K562 (cell line): Measurements from ENCODE around the gene ACTL8. TPM values are rescaled to one million over a fixed set of nuclear protein-coding genes. Genes with fewer than 3 reads are reported as not detected.

Experiments
- ATAC-seq: fragments of 200-7000 bp; cut with Tn5 transposase; 3 replicates; pipeline ENCODE4 v1.9.1; 2020; ENCODE audit warnings: moderate library complexity
- BruUV-seq: library from RNA; stranded (reverse); fragments of 400-500 nt; replicated peaks from 2 replicates; lab custom pipeline; 2021; lab: Mats Ljungman, UMichigan
- CTCF ChIA-PET: fragments of 300-600 bp; formaldehyde crosslinking; extraction: SDS; loops from one replicate; lab custom pipeline; 2021; ENCODE audit warnings: low intra/inter-chr PET ratio; lab: Yijun Ruan, JAX
- POLR2A ChIA-PET: fragments of 300-600, 350-650 bp; sonication (Branson Sonifier 250); formaldehyde crosslinking; extraction: SDS; loops from one replicate; lab custom pipeline; 2021; ENCODE audit warnings: antibody characterized with exemption, inconsistent platforms; lab: Yijun Ruan, JAX
- DNase-seq, 4 experiments: peaks; one replicate each; pipeline versions ENCODE4 v3.0.0 to v3.0.0-alpha.2; 2011 to 2018; ENCODE audit warnings: low spot score in 3 of 4, mixed read lengths in 3 of 4; ENCODE audit errors: extremely low read depth in 1 of 4
- FAIRE-seq: peaks from 2 replicates; lab custom pipeline; 2011; peaks lifted over from hg19 to GRCh38; lab: Jason Lieb, UNC
- H2AFZ ChIP-seq: 2 replicates; pipeline ENCODE4 v1.6.0; 2011; ENCODE audit warnings: low read depth, low read length, control low read depth, inconsistent platforms
- H3K27ac ChIP-seq: fragments of 200-600 bp; 3 replicates; pipeline ENCODE4 v1.8.0; 2011; ENCODE audit warnings: low read depth, mild to moderate bottlenecking, control low read depth, inconsistent platforms, low read length, moderate library complexity, mixed read lengths; ENCODE audit errors: extremely low read depth
- H3K27me3 ChIP-seq, 2 experiments: fragments of 300-600 bp in 1 of 2; 2 replicates in 1 of 2; 3 replicates in 1 of 2; pipeline versions ENCODE4 v1.6.0 to v1.8.0; 2011; ENCODE audit warnings: inconsistent platforms in 2 of 2, low read length in 2 of 2, mild to moderate bottlenecking in 1 of 2, mixed read lengths in 1 of 2, moderate library complexity in 1 of 2; ENCODE audit not compliant: control insufficient read depth in 2 of 2, insufficient read depth in 2 of 2
- H3K36me3 ChIP-seq: fragments of 300-600 bp; 3 replicates; pipeline ENCODE4 v1.8.0; 2011; ENCODE audit warnings: mild to moderate bottlenecking, low read length, inconsistent platforms; ENCODE audit not compliant: control insufficient read depth, insufficient read depth
- H3K4me1 ChIP-seq, 2 experiments: fragments of 200-600 bp in 1 of 2; replicated peaks in 1 of 2; 2 replicates in 1 of 2; 3 replicates in 1 of 2; pipeline versions ENCODE4 v1.5.1 to v1.8.0; 2011; ENCODE audit warnings: inconsistent platforms in 2 of 2, low read length in 2 of 2, mild to moderate bottlenecking in 1 of 2, mixed read lengths in 1 of 2, moderate library complexity in 1 of 2; ENCODE audit not compliant: control insufficient read depth in 2 of 2, insufficient read depth in 2 of 2
- H3K4me2 ChIP-seq: 2 replicates; pipeline ENCODE4 v1.6.1; 2011; ENCODE audit warnings: low read length, control low read depth, inconsistent platforms, mixed read lengths; ENCODE audit not compliant: insufficient read depth
- H3K4me3 ChIP-seq: fragments of 200-600 bp; sonication (generic), shearing (Covaris generic); 2 replicates; pipeline ENCODE4 v1.5.1; 2016; ENCODE audit warnings: control low read depth, inconsistent platforms
- H3K79me2 ChIP-seq: fragments of 200-600 bp; 3 replicates; pipeline ENCODE4 v1.8.0; 2011; ENCODE audit warnings: low read length, inconsistent platforms; ENCODE audit not compliant: control insufficient read depth, insufficient read depth
- H3K9ac ChIP-seq, 2 experiments: 2 replicates each; pipeline versions ENCODE4 v1.6.0 to v1.6.1; 2011; ENCODE audit warnings: low read depth in 2 of 2, low read length in 2 of 2, control low read depth in 1 of 2, inconsistent platforms in 1 of 2, mild to moderate bottlenecking in 1 of 2, mixed read lengths in 1 of 2; ENCODE audit not compliant: insufficient read depth in 1 of 2
- H3K9me1 ChIP-seq: one replicate; pipeline ENCODE4 v1.6.0; 2011; ENCODE audit warnings: inconsistent platforms, mild to moderate bottlenecking, low read length, moderate library complexity; ENCODE audit not compliant: control insufficient read depth, insufficient read depth
- H3K9me3 ChIP-seq: replicated peaks from 2 replicates; pipeline ENCODE4 v1.5.1; 2011; ENCODE audit warnings: low read depth, low read length, inconsistent platforms; ENCODE audit not compliant: control insufficient read depth, insufficient read depth
- H4K20me1 ChIP-seq: replicated peaks from 2 replicates; pipeline ENCODE4 v1.6.1; 2011; ENCODE audit warnings: low read length, inconsistent platforms, mixed read lengths; ENCODE audit not compliant: control insufficient read depth, insufficient read depth
- BRF1 ChIP-seq: IDR thresholded peaks from 3 replicates; pipeline ENCODE4 v1.6.1; 2011; ENCODE audit warnings: borderline replicate concordance, mild to moderate bottlenecking; ENCODE audit not compliant: insufficient read length; ENCODE audit errors: extremely low read depth
- CCAR2 ChIP-seq: fragments of 200-400 bp; formaldehyde crosslinking; IDR thresholded peaks from 2 replicates; pipeline ENCODE4 v1.6.1; 2017; ENCODE audit warnings: mild to moderate bottlenecking, low read depth, low read length
- CHD4 ChIP-seq: fragments of 200-600 bp; sonication (generic); IDR thresholded peaks from 3 replicates; pipeline ENCODE4 v1.6.1; 2012; ENCODE audit warnings: low read depth, mild to moderate bottlenecking, mixed read lengths, low read length, inconsistent platforms; ENCODE audit not compliant: insufficient read depth, insufficient replicate concordance, poor library complexity, severe bottlenecking
- ESRRA ChIP-seq: fragments of 450-650 bp; IDR thresholded peaks from 2 replicates; pipeline ENCODE4 v1.6.1; 2014; ENCODE audit warnings: low read depth, mild to moderate bottlenecking, moderate library complexity, borderline replicate concordance
- HCFC1 ChIP-seq: IDR thresholded peaks from 2 replicates; pipeline ENCODE4 v1.6.1; 2012; ENCODE audit warnings: low read depth, low read length, improper control_type of control experiment
- KLF13 ChIP-seq: fragments of 450-650 bp; IDR thresholded peaks from 2 replicates; pipeline ENCODE4 v1.6.1; 2016; ENCODE audit warnings: missing genetic modification characterization, low read depth, mild to moderate bottlenecking, missing compliant biosample characterization, moderate library complexity, borderline replicate concordance
- POLR2G ChIP-seq: fragments of 200-400 bp; formaldehyde crosslinking; IDR thresholded peaks from 2 replicates; pipeline ENCODE4 v1.6.1; 2017; ENCODE audit warnings: low read depth, mild to moderate bottlenecking, antibody characterized with exemption, low read length, moderate library complexity
- ZNF324 ChIP-seq: fragments of 250-450 bp; sonication (Bioruptor Pico); IDR thresholded peaks from 2 replicates; pipeline ENCODE4 v1.4.0; 2020; ENCODE audit warnings: mild to moderate bottlenecking
- ZNF41 ChIP-seq: fragments of 250-450 bp; sonication (Bioruptor Pico); conservative IDR thresholded peaks from 2 replicates; pipeline ENCODE4 v1.4.0; 2020; ENCODE audit warnings: mild to moderate bottlenecking
- WGBS: fragments of 100-300 bp; shearing (Covaris generic); methylation state at CpG from one replicate; pipeline ENCODE4 v1.1.6; 2016; ENCODE audit warnings: low coverage, mixed read lengths; ENCODE audit not compliant: insufficient coverage; ENCODE audit errors: missing lambda C conversion rate; 5-methylcytosine and 5-hydroxymethylcytosine counted together
- in situ Hi-C: fragments of 300-500 bp; cut with MboI; formaldehyde crosslinking; loops from 4 replicates; pipeline ENCODE4 v1.15.0; 2018; ENCODE audit warnings: inconsistent platforms, mixed read lengths
- intact Hi-C: fragments of 100-400 bp; cut with micrococcal nuclease; formaldehyde crosslinking; loops from 2 replicates; pipeline ENCODE4 v1.14.2; 2022
- polyA plus RNA-seq, 8 experiments: library from polyadenylated mRNA; depleted of rRNA in 4 of 8; stranded (reverse) in 5 of 8; unstranded in 3 of 8; fragments of >200 nt; fragmentation: Nextera tagmentation in 2 of 8; fragmentation: Illumina TruSeq in 1 of 8; extraction: Ambion mirVana in 2 of 8; extraction: Trizol in 1 of 8; gene quantifications; 2 replicates each; pipeline versions ENCODE4 v1.2.1 to v1.2.3, GENCODE V29; 2011 to 2014; ENCODE audit warnings: inconsistent platforms in 1 of 8, missing spikeins in 1 of 8
- total RNA-seq, 7 experiments: library from RNA; depleted of rRNA in 6 of 7; stranded (reverse); fragments of >200 nt in 6 of 7; fragmentation: Illumina TruSeq in 2 of 7; extraction: Trizol in 2 of 7; gene quantifications; 2 replicates each; pipeline versions ENCODE4 v1.2.1 to v1.2.3, GENCODE V29; 2011 to 2021; ENCODE audit warnings: low replicate concordance in 1 of 7
- TF ChIP-seq, protein P1 (sequence below), 2 experiments: IDR thresholded peaks; 2 replicates each; pipeline ENCODE4 v1.6.1; 2012; ENCODE audit warnings: improper control_type of control experiment in 2 of 2, low read depth in 2 of 2, low read length in 2 of 2, borderline replicate concordance in 1 of 2
- TF ChIP-seq, protein P2 (sequence below): sonication (generic); formaldehyde crosslinking; IDR thresholded peaks from 2 replicates; pipeline ENCODE4 v1.8.0; 2023; ENCODE audit warnings: mild to moderate bottlenecking, missing genetic modification reagents
- TF ChIP-seq, protein P3 (sequence below), 3 experiments: IDR thresholded peaks in 2 of 3; conservative IDR thresholded peaks in 1 of 3; 2 replicates each; pipeline ENCODE4 v1.5.1; 2011 to 2012; ENCODE audit warnings: low read length in 3 of 3, mild to moderate bottlenecking in 3 of 3, control low read depth in 2 of 3, improper control_type of control experiment in 1 of 3, inconsistent platforms in 1 of 3, low read depth in 1 of 3, mixed read lengths in 1 of 3, moderate library complexity in 1 of 3; ENCODE audit not compliant: insufficient read depth in 2 of 3

Gene ACTL8
- total and polyA plus RNA-seq, 9 of the 15 experiments (the other 6 are each of a cell fraction or from before 2014, with no cell fraction given) = 0.30 to 3.3 (median 1.6) TPM

DNA sequence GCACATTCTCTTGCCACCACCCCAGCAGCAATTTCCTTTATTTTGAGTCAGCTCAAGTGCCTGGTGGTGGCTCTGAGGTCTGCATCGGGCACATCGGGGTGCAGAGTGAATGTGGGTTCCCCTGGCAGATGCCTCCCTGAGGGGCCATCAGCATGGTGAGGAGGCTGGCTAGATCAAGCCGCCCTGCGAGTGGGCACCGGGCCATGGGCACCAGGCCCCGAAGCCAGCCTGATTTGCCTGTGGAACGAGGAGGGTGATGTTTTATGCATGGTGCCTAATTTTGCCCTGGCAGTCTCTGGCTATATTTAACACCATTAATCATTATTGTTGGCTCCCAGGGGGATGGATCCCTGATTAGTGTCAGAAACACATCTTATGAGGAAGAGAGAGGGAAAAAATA is 36.3 kb downstream of the ACTL8 start (continued):
- TF ChIP-seq, protein P1, sequence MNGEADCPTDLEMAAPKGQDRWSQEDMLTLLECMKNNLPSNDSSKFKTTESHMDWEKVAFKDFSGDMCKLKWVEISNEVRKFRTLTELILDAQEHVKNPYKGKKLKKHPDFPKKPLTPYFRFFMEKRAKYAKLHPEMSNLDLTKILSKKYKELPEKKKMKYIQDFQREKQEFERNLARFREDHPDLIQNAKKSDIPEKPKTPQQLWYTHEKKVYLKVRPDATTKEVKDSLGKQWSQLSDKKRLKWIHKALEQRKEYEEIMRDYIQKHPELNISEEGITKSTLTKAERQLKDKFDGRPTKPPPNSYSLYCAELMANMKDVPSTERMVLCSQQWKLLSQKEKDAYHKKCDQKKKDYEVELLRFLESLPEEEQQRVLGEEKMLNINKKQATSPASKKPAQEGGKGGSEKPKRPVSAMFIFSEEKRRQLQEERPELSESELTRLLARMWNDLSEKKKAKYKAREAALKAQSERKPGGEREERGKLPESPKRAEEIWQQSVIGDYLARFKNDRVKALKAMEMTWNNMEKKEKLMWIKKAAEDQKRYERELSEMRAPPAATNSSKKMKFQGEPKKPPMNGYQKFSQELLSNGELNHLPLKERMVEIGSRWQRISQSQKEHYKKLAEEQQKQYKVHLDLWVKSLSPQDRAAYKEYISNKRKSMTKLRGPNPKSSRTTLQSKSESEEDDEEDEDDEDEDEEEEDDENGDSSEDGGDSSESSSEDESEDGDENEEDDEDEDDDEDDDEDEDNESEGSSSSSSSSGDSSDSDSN (IDR thresholded peaks at IDR 0.05; ENCODE audit: borderline replicate concordance in 1 of 2, low read depth in 2 of 2, low read length in 2 of 2) = no peak

DNA sequence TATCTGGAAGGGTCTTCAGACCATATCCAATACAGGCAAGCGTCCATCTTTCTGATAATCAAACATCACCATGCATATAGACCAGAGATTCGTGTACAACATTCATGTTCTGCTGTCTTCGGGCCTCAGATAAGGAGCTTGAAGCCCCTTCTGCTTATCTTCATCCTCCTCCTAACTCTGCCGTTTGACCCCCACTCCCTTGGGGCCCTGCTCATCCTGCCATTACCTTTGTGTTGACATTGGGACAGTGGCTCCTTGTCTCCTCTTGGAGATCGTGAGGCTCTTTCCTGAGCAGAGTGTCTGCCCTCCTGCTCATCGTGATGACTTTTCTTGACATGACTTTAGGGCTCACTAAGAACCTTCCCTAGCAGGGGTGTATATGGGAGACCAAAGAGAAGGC is 37.3 kb downstream of the ACTL8 start:
- ChIA-PET POLR2A (no interaction called here), CTCF (no interaction called here)
- FAIRE-seq = no peak
- Histone ChIP-seq H2AFZ (no peak overlapping the region), H3K4me2 (no peak overlapping the region), H3K36me3 (no peaks in the 10 kb centered on the region), H3K27ac (no peak overlapping the region), H3K27me3 (peaks cover 3 to 20% of the 10 kb centered on the region in 2 experiments; a peak in 3 of 5 replicates), H3K4me1 (peaks cover 0 to 3% of the 10 kb centered on the region in 2 experiments; a peak in 1 of 5 replicates), H3K9me1 (no peaks in the 10 kb centered on the region), H4K20me1 (0 out of 2 replicates have a peak, but pooled peaks cover 8% of the 10 kb centered on the region), H3K9me3 (no peaks in the 10 kb centered on the region), H3K4me3 (no peak overlapping the region), H3K9ac (no peak overlapping the region), H3K79me2 (no peaks in the 10 kb centered on the region)
- 0% methylated on average over 6 of the region's 6 CpGs for WGBS
- no TSS peak for BruUV-seq
- ATAC-seq = no peak
- intact Hi-C loops (no loop called here), in situ Hi-C loops (no loop called here)
- no peak for DNase-seq
- no peak for TF ChIP-seq CCAR2
- no peak for TF ChIP-seq CHD4
- TF ChIP-seq ZNF41 = no peak
- TF ChIP-seq, protein P2, sequence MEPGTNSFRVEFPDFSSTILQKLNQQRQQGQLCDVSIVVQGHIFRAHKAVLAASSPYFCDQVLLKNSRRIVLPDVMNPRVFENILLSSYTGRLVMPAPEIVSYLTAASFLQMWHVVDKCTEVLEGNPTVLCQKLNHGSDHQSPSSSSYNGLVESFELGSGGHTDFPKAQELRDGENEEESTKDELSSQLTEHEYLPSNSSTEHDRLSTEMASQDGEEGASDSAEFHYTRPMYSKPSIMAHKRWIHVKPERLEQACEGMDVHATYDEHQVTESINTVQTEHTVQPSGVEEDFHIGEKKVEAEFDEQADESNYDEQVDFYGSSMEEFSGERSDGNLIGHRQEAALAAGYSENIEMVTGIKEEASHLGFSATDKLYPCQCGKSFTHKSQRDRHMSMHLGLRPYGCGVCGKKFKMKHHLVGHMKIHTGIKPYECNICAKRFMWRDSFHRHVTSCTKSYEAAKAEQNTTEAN (CRISPR knock-in tag) = no peak
- no peak for TF ChIP-seq ESRRA
- no peak for TF ChIP-seq ZNF324 (CRISPR knock-in tag)
- TF ChIP-seq HCFC1 = no peak
- no peak for TF ChIP-seq BRF1
- TF ChIP-seq KLF13 (tag) = no peak
- TF ChIP-seq, protein P3, sequence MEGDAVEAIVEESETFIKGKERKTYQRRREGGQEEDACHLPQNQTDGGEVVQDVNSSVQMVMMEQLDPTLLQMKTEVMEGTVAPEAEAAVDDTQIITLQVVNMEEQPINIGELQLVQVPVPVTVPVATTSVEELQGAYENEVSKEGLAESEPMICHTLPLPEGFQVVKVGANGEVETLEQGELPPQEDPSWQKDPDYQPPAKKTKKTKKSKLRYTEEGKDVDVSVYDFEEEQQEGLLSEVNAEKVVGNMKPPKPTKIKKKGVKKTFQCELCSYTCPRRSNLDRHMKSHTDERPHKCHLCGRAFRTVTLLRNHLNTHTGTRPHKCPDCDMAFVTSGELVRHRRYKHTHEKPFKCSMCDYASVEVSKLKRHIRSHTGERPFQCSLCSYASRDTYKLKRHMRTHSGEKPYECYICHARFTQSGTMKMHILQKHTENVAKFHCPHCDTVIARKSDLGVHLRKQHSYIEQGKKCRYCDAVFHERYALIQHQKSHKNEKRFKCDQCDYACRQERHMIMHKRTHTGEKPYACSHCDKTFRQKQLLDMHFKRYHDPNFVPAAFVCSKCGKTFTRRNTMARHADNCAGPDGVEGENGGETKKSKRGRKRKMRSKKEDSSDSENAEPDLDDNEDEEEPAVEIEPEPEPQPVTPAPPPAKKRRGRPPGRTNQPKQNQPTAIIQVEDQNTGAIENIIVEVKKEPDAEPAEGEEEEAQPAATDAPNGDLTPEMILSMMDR (IDR thresholded peaks at IDR 0.05 in 2 of 3, conservative IDR thresholded peaks at IDR 0.05 in 1 of 3; ENCODE audit: insufficient read depth in 2 of 3, low read depth in 1 of 3, low read length in 3 of 3) = no peak
- no peak for TF ChIP-seq POLR2G
